ENCODE data around the gene IRF2BPL. TPM values are rescaled to one million over a fixed set of nuclear protein-coding genes. Genes with fewer than 3 reads are reported as not detected.
A peak's percentile ranks its signal among the peaks of the same experiment; 100 is the strongest.

The IRF2BPL gene
- total and polyA plus RNA-seq, 2 of the 8 experiments (the other 6 are each of a cell fraction or from before 2014, with no cell fraction given): 18.8 to 57.0 TPM

GRCh38 chr14:77032844-77033621 is 4.5 kb upstream of the IRF2BPL start (continued):
- TF ChIP-seq CHD7 (IDR thresholded peaks at IDR 0.05; ENCODE audit: insufficient replicate concordance, low read length) (no peak), USF2 (IDR thresholded peaks at IDR 0.05; ENCODE audit: low read length) (no peak), BCL11A (IDR thresholded peaks at IDR 0.05; ENCODE audit: low read depth in 2 of 2, low read length in 2 of 2) (no peak), ATF3 (IDR thresholded peaks at IDR 0.05; ENCODE audit: insufficient read depth, low read depth, low read length) (no peak), JUN (IDR thresholded peaks at IDR 0.05; ENCODE audit: low read depth, low read length) (no peak), CHD1 (IDR thresholded peaks at IDR 0.05; ENCODE audit: low read depth, low read length) (peak; percentile 34; the same call in 1 of the 2 replicates), SP2 (IDR thresholded peaks at IDR 0.05; ENCODE audit: low read length) (no peak)
